ENCODE data around the gene ISG15. TPM values are rescaled to one million over a fixed set of nuclear protein-coding genes. Genes with fewer than 3 reads are reported as not detected.

The ISG15 gene
- 18.3 to 28.3 TPM (median 22.6 TPM) in 5 replicates for total RNA-seq (2022; extraction: Qiagen RNA extraction)

GRCh38 chr1:1013105-1013921 is at the start of gene ISG15:
TSS of gene ISG15 (plus strand) at chr1:1013497. CDS start at chr1:1013574, 77 bp downstream.

DNA sequence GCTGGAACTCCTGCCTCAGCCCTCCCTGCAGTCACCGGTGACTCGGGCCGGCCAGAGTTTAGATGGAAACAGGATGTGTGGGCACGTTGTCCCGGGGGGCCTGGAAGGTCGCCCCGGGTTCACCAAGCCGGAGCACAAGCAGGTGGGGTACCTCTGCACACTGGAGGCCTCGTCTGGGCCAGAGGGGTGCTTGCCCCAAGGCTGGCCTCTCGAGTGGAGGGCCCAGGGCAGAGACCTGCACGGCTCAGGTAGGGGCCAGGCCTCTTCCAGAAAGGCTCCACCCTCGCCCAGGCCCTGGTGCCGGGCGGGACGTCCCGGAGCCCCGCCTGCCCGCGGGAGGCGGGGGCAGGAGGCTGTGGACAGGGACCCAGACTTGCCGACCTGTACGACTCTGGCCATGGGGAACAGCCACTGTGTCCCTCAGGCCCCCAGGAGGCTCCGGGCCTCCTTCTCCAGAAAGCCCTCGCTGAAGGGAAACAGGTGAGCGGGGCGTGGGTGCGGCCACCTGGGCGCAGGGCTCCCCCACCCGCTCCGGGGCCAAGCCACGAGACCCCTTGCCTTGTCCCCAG is 47.1 kb upstream of the ISG15 start, which contains the start of gene PLEKHN1:
PLEKHN1 (plus strand) TSS at position 348 of the 569 bp plus-strand sequence; CDS start at position 398, 50 bp downstream.

GRCh38 chr1:981955-982558 is 31.2 kb upstream of the ISG15 start, which contains the start of gene PERM1:
TSS of gene PERM1 (minus strand) at chr1:982093. CDS start at chr1:981029, 1,064 bp downstream.

GRCh38 chr1:999725-1000356 is 13.5 kb upstream of the ISG15 start, which contains the start of gene HES4:
TSS of gene HES4 (minus strand) at chr1:1000097. CDS start at chr1:999973, 124 bp downstream.

DNA sequence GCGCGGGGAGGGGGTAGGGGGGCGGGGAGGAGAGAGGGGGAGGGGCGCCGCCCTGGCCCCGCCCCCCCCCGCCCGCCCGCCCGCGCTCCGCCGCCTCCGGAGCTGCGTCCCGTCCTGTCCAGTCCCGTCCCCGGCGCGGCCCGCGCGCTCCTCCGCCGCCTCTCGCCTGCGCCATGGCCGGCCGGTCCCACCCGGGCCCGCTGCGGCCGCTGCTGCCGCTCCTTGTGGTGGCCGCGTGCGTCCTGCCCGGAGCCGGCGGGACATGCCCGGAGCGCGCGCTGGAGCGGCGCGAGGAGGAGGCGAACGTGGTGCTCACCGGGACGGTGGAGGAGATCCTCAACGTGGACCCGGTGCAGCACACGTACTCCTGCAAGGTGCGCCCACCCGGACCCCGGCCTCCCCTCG is 6.7 kb downstream of the ISG15 start, which contains the start of gene AGRN:
AGRN (plus strand) TSS at position 121 of the 405 bp plus-strand sequence; CDS start at position 174, 53 bp downstream.

Other genes with a start within 250 kb of the ISG15 start
- gene SAMD11, start 89.6 kb upstream of the ISG15 start, total RNA-seq (2022; extraction: Qiagen RNA extraction) = 16.5 to 38.7 TPM (median 35.5 TPM) in 5 replicates
- gene NOC2L, start 54.2 kb upstream of the ISG15 start, total RNA-seq (2022; extraction: Qiagen RNA extraction) = 68.1 to 89.5 TPM (median 86.3 TPM) in 5 replicates
- gene KLHL17, start 52.9 kb upstream of the ISG15 start, total RNA-seq (2022; extraction: Qiagen RNA extraction) = 9.8 to 24.0 TPM (median 19.8 TPM) in 5 replicates
- gene PLEKHN1, start 47.0 kb upstream of the ISG15 start, total RNA-seq (2022; extraction: Qiagen RNA extraction) = 4.7 to 7.6 TPM (median 6.5 TPM) in 5 replicates
- 0.07 to 0.24 TPM (median 0.14 TPM) in 4 of 5 replicates, not detected in the other for gene PERM1, start 31.4 kb upstream of the ISG15 start, total RNA-seq (2022; extraction: Qiagen RNA extraction)
- gene HES4, start 13.4 kb upstream of the ISG15 start, total RNA-seq (2022; extraction: Qiagen RNA extraction) = 20.6 to 68.1 TPM (median 67.3 TPM) in 5 replicates
- gene AGRN, start 6.6 kb downstream of the ISG15 start, total RNA-seq (2022; extraction: Qiagen RNA extraction) = 79.5 to 139 TPM (median 135 TPM) in 5 replicates
- 0.32 to 0.52 TPM (median 0.38 TPM) in 5 replicates for gene RNF223, start 60.8 kb downstream of the ISG15 start, total RNA-seq (2022; extraction: Qiagen RNA extraction)
- 10.2 to 16.2 TPM (median 15.4 TPM) in 5 replicates for gene C1orf159, start 102.6 kb downstream of the ISG15 start, total RNA-seq (2022; extraction: Qiagen RNA extraction)
- gene TTLL10, start 160.4 kb downstream of the ISG15 start, total RNA-seq (2022; extraction: Qiagen RNA extraction) = not detected in 5 replicates
- 0.11 to 0.25 TPM (median 0.15 TPM) in 3 of 5 replicates, not detected in the others for gene TNFRSF18, start 193.1 kb downstream of the ISG15 start, total RNA-seq (2022; extraction: Qiagen RNA extraction)
- 0.07 to 0.18 TPM (median 0.13 TPM) in 4 of 5 replicates, not detected in the other for gene TNFRSF4, start 200.7 kb downstream of the ISG15 start, total RNA-seq (2022; extraction: Qiagen RNA extraction)
- gene SDF4, start 218.5 kb downstream of the ISG15 start, total RNA-seq (2022; extraction: Qiagen RNA extraction) = 108 to 138 TPM (median 133 TPM) in 5 replicates
- gene B3GALT6, start 218.7 kb downstream of the ISG15 start, total RNA-seq (2022; extraction: Qiagen RNA extraction) = 10.8 to 22.2 TPM (median 19.5 TPM) in 5 replicates
- gene C1QTNF12, start 233.2 kb downstream of the ISG15 start, total RNA-seq (2022; extraction: Qiagen RNA extraction) = 1.4 to 2.3 TPM (median 1.8 TPM) in 5 replicates